Uterus (tissue), 2 donors: ENCODE data around the gene TGIF2.

Experiments
- POLR2A ChIP-seq, 2 donors: fragments of 450-650 bp; IDR thresholded peaks; one replicate each; pipeline ENCODE4 v1.6.1; 2016; ENCODE audit warnings: antibody characterized with exemption in 2 of 2, mild to moderate bottlenecking in 1 of 2, moderate library complexity in 1 of 2
- TF ChIP-seq, protein P1 (sequence below), 4 experiments: fragments of 200-600 bp in 2 of 4; fragments of 450-650 bp in 2 of 4; sonication (generic) in 2 of 4; IDR thresholded peaks; one replicate each; pipeline ENCODE4 v1.5.1; 2016 to 2019; ENCODE audit warnings: antibody characterized with exemption in 4 of 4, mild to moderate bottlenecking in 2 of 4, moderate library complexity in 1 of 4

- TF ChIP-seq, protein P1, sequence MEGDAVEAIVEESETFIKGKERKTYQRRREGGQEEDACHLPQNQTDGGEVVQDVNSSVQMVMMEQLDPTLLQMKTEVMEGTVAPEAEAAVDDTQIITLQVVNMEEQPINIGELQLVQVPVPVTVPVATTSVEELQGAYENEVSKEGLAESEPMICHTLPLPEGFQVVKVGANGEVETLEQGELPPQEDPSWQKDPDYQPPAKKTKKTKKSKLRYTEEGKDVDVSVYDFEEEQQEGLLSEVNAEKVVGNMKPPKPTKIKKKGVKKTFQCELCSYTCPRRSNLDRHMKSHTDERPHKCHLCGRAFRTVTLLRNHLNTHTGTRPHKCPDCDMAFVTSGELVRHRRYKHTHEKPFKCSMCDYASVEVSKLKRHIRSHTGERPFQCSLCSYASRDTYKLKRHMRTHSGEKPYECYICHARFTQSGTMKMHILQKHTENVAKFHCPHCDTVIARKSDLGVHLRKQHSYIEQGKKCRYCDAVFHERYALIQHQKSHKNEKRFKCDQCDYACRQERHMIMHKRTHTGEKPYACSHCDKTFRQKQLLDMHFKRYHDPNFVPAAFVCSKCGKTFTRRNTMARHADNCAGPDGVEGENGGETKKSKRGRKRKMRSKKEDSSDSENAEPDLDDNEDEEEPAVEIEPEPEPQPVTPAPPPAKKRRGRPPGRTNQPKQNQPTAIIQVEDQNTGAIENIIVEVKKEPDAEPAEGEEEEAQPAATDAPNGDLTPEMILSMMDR (IDR thresholded peaks at IDR 0.05), result no peak
- TF ChIP-seq POLR2A (IDR thresholded peaks at IDR 0.05), result no peak
Observed at GRCh38 chr20:36607586-36608387, 34.4 kb downstream of the TGIF2 start.
